Stimulated activated CD8-positive, alpha-beta memory T cell treated with anti-CD3 and anti-CD28 coated beads, Interleukin-4, amount 100 ng/mL, for 24 hours (primary cell): ENCODE measurements around the gene XYLT2.
"Not testable (repeated sequence)": the region's sequence is repeated elsewhere in the genome, so short reads cannot be mapped to it uniquely, and the experiment has no call there.

ENCODE experiments used
- DNase-seq: peaks from one replicate; pipeline ENCODE4 v3.0.0-alpha.2; 2020; ENCODE audit warnings: low read depth

The XYLT2 gene

GRCh38 chr17:50345432-50346312, at the start of gene XYLT2:
TSS of gene XYLT2 (plus strand) at chr17:50346126. CDS start at chr17:50346141, 15 bp downstream.
- DNase-seq, result peak; percentile 82

GRCh38 chr17:50297407-50297865, 48.5 kb upstream of the XYLT2 start:
- peak; percentile 66 for DNase-seq

GRCh38 chr17:50298018-50298417, 47.9 kb upstream of the XYLT2 start:
- no peak for DNase-seq

- DNase-seq, result no peak
These were observed 46.1 kb upstream of the XYLT2 start for GRCh38 chr17:50299776-50300175.

GRCh38 chr17:50300824-50301223, 45.1 kb upstream of the XYLT2 start:
- not testable (repeated sequence) for DNase-seq

GRCh38 chr17:50301891-50302584, 43.9 kb upstream of the XYLT2 start:
- DNase-seq, result no peak

GRCh38 chr17:50303051-50303450, 42.9 kb upstream of the XYLT2 start:
- DNase-seq, result no peak

- DNase-seq, result no peak
These were observed 42.3 kb upstream of the XYLT2 start for GRCh38 chr17:50303596-50303995.

GRCh38 chr17:50304781-50305404, 41.0 kb upstream of the XYLT2 start:
- no peak for DNase-seq

GRCh38 chr17:50307654-50308053, 38.3 kb upstream of the XYLT2 start:
- no peak for DNase-seq

- no peak for DNase-seq
These were observed 37.3 kb upstream of the XYLT2 start for GRCh38 chr17:50308666-50309065.

- no peak for DNase-seq
These were observed 35.3 kb upstream of the XYLT2 start for GRCh38 chr17:50310455-50311111.

GRCh38 chr17:50311112-50311460, 34.8 kb upstream of the XYLT2 start:
- DNase-seq, result no peak

- DNase-seq, result no peak
These were observed 34.4 kb upstream of the XYLT2 start for GRCh38 chr17:50311483-50311882.

GRCh38 chr17:50312308-50312707, 33.6 kb upstream of the XYLT2 start:
- no peak for DNase-seq

GRCh38 chr17:50314456-50315011, 31.4 kb upstream of the XYLT2 start:
- DNase-seq, result no peak

- no peak for DNase-seq
These were observed 29.8 kb upstream of the XYLT2 start for GRCh38 chr17:50316016-50316587.

- DNase-seq, result not testable (repeated sequence)
These were observed 29.3 kb upstream of the XYLT2 start for GRCh38 chr17:50316660-50317059.

- no peak for DNase-seq
These were observed 28.8 kb upstream of the XYLT2 start for GRCh38 chr17:50317121-50317520.

GRCh38 chr17:50318501-50319285, 27.2 kb upstream of the XYLT2 start:
- DNase-seq, result no peak
